CD14-positive monocyte (primary cell): ENCODE results near the gene FRS3. TPM values are rescaled to one million over a fixed set of nuclear protein-coding genes. Genes with fewer than 3 reads are reported as not detected.
"Not testable (repeated sequence)": the region's sequence is repeated elsewhere in the genome, so short reads cannot be mapped to it uniquely, and the experiment has no call there.

Experiments
- DNase-seq, 3 donors: peaks; one replicate each; pipeline ENCODE4 v3.0.0-alpha.2; 2011 to 2022
- H2AFZ ChIP-seq: 2 replicates; pipeline ENCODE4 v1.6.0; 2012; ENCODE audit warnings: mild to moderate bottlenecking, low read depth, low read length, inconsistent platforms; ENCODE audit not compliant: insufficient read depth, poor library complexity, severe bottlenecking
- H3K27ac ChIP-seq, 2 donors: 1 replicate in 1 of 2; 2 replicates in 1 of 2; pipeline ENCODE4 v1.5.1; 2012 to 2013; ENCODE audit warnings: low read length in 2 of 2, control low read depth in 1 of 2, inconsistent platforms in 1 of 2, low read depth in 1 of 2, mild to moderate bottlenecking in 1 of 2
- H3K27me3 ChIP-seq, 2 donors: one replicate each; pipeline versions ENCODE4 v1.6.0 to v1.6.1; 2011 to 2013; ENCODE audit warnings: low read length in 2 of 2; ENCODE audit not compliant: control insufficient read depth in 2 of 2, insufficient read depth in 2 of 2
- H3K36me3 ChIP-seq, 2 donors: replicated peaks in 1 of 2; 1 replicate in 1 of 2; 2 replicates in 1 of 2; pipeline versions ENCODE4 v1.5.1 to v1.6.1; 2012 to 2013; ENCODE audit warnings: low read length in 2 of 2, control low read depth in 1 of 2, inconsistent platforms in 1 of 2, mild to moderate bottlenecking in 1 of 2; ENCODE audit not compliant: insufficient read depth in 2 of 2, control insufficient read depth in 1 of 2
- H3K4me1 ChIP-seq, 2 donors: 1 replicate in 1 of 2; 2 replicates in 1 of 2; pipeline versions ENCODE4 v1.5.1 to v1.6.1; 2012 to 2013; ENCODE audit warnings: low read length in 2 of 2, control low read depth in 1 of 2, inconsistent platforms in 1 of 2, mild to moderate bottlenecking in 1 of 2, moderate library complexity in 1 of 2; ENCODE audit not compliant: insufficient read depth in 2 of 2, control insufficient read depth in 1 of 2
- H3K4me2 ChIP-seq: replicated peaks from 2 replicates; pipeline ENCODE3; 2012; ENCODE audit warnings: low read length, moderate library complexity, mild to moderate bottlenecking; ENCODE audit not compliant: poor library complexity, severe bottlenecking; ENCODE audit errors: extremely low read depth
- H3K4me3 ChIP-seq, 3 experiments: fragments of 200-600 bp in 1 of 3; sonication (generic) in 1 of 3; replicated peaks in 1 of 3; 1 replicate in 2 of 3; 2 replicates in 1 of 3; pipeline ENCODE4 v1.5.1; 2011 to 2013; ENCODE audit warnings: low read length in 3 of 3, mild to moderate bottlenecking in 3 of 3, control low read depth in 2 of 3, low read depth in 2 of 3, inconsistent platforms in 1 of 3, moderate library complexity in 1 of 3
- H3K79me2 ChIP-seq: 2 replicates; pipeline ENCODE4 v1.6.0; 2012; ENCODE audit warnings: mild to moderate bottlenecking, control low read depth, inconsistent platforms, low read length, moderate library complexity; ENCODE audit not compliant: insufficient read depth
- H3K9ac ChIP-seq: 2 replicates; pipeline ENCODE4 v1.6.0; 2017; ENCODE audit warnings: low read length, mild to moderate bottlenecking; ENCODE audit not compliant: insufficient read depth, poor library complexity, severe bottlenecking
- H3K9me3 ChIP-seq, 2 donors: replicated peaks in 1 of 2; 1 replicate in 1 of 2; 2 replicates in 1 of 2; pipeline versions ENCODE4 v1.5.1 to v1.6.1; 2012 to 2013; ENCODE audit warnings: low read length in 2 of 2, control low read depth in 1 of 2; ENCODE audit not compliant: control insufficient read depth in 1 of 2, insufficient read depth in 1 of 2
- H4K20me1 ChIP-seq: 2 replicates; pipeline ENCODE4 v1.6.0; 2012; ENCODE audit warnings: mild to moderate bottlenecking, low read length, control low read depth, moderate library complexity; ENCODE audit not compliant: insufficient read depth
- H3K27ac Mint-ChIP-seq, 7 donors: one replicate each; pipeline ENCODE4 v1.8.0; 2020; ENCODE audit warnings: mild to moderate bottlenecking in 7 of 7, mixed read lengths in 7 of 7, moderate library complexity in 6 of 7, inconsistent platforms in 2 of 7
- H3K27me3 Mint-ChIP-seq, 3 donors: one replicate each; pipeline ENCODE4 v1.8.0; 2021 to 2022; ENCODE audit warnings: low read depth in 3 of 3, mild to moderate bottlenecking in 3 of 3, mixed read lengths in 3 of 3, moderate library complexity in 3 of 3, inconsistent platforms in 1 of 3
- H3K36me3 Mint-ChIP-seq, 2 donors: one replicate each; pipeline ENCODE4 v1.8.0; 2020; ENCODE audit warnings: mixed read lengths in 2 of 2, inconsistent platforms in 1 of 2, mild to moderate bottlenecking in 1 of 2
- H3K4me1 Mint-ChIP-seq: one replicate; pipeline ENCODE4 v1.8.0; 2020; ENCODE audit warnings: mild to moderate bottlenecking, mixed read lengths
- H3K4me3 Mint-ChIP-seq, 2 donors: one replicate each; pipeline ENCODE4 v1.8.0; 2020; ENCODE audit warnings: mild to moderate bottlenecking in 2 of 2, mixed read lengths in 2 of 2, moderate library complexity in 1 of 2
- H3K9me3 Mint-ChIP-seq, 7 donors: one replicate each; pipeline ENCODE4 v1.8.0; 2020 to 2022; ENCODE audit warnings: mixed read lengths in 7 of 7, mild to moderate bottlenecking in 6 of 7, moderate library complexity in 6 of 7, inconsistent platforms in 2 of 7
- WGBS: methylation state at CpG from one replicate; pipeline ENCODE4 v1.1.5; 2013; ENCODE audit warnings: missing lambda C conversion rate; ENCODE audit not compliant: insufficient coverage; 5-methylcytosine and 5-hydroxymethylcytosine counted together
- intact Hi-C, 2 donors: fragments of 100-400 bp; cut with micrococcal nuclease; formaldehyde crosslinking; loops; one replicate each; pipeline versions ENCODE4 v1.15.0 to v1.15.1; 2023
- polyA plus RNA-seq, 3 donors: library from polyadenylated mRNA; depleted of rRNA in 1 of 3; unstranded in 2 of 3; stranded (reverse) in 1 of 3; fragments of 300-500 nt in 2 of 3; fragments of >200 nt in 1 of 3; fragmentation: Illumina TruSeq in 2 of 3; gene quantifications; 1 replicate in 2 of 3; 2 replicates in 1 of 3; pipeline ENCODE4 v1.2.3, GENCODE V29; 2012 to 2021
- TF ChIP-seq, protein P1 (sequence below): fragments of 200-600 bp; IDR thresholded peaks from one replicate; pipeline ENCODE4 v1.8.0; 2022; ENCODE audit warnings: antibody characterized with exemption, mild to moderate bottlenecking

FRS3 gene
- polyA plus RNA-seq, 3 donors = 1.3 to 7.0 (median 2.6) TPM

DNA sequence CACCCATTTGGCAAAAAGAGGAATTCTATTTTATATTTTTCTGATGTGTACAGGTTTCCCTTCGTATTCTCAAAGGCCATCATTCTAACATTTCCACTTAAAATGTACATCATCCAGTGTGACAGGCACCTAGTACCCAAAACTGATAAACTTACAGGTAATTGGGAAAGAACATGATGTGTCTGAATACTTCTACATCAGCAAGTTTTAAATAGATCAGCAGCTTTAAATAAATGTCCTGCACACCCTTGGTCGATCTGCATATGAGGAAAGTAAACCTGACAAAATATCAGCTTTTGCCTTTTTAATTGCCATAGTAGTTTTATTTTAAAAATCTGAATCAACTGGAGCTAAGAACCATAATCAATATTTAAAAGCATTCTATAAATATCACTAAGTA lies 34.3 kb upstream of the FRS3 start:
- intact Hi-C loops = no loop called here
- Histone ChIP-seq H3K27me3 (no peaks in the 10 kb centered on the region), H3K4me3 (no peak overlapping the region), H3K9me3 (no peaks in the 10 kb centered on the region), H3K27ac (no peak overlapping the region), H3K4me1 (peaks cover 0 to 5% of the 10 kb centered on the region in 2 donors), H3K4me2 (no peak overlapping the region), H2AFZ (no peak overlapping the region), H3K9ac (no peak overlapping the region), H3K36me3 (no peaks in the 10 kb centered on the region), H4K20me1 (no peaks in the 10 kb centered on the region), H3K79me2 (no peaks in the 10 kb centered on the region)
- TF ChIP-seq, protein P1, sequence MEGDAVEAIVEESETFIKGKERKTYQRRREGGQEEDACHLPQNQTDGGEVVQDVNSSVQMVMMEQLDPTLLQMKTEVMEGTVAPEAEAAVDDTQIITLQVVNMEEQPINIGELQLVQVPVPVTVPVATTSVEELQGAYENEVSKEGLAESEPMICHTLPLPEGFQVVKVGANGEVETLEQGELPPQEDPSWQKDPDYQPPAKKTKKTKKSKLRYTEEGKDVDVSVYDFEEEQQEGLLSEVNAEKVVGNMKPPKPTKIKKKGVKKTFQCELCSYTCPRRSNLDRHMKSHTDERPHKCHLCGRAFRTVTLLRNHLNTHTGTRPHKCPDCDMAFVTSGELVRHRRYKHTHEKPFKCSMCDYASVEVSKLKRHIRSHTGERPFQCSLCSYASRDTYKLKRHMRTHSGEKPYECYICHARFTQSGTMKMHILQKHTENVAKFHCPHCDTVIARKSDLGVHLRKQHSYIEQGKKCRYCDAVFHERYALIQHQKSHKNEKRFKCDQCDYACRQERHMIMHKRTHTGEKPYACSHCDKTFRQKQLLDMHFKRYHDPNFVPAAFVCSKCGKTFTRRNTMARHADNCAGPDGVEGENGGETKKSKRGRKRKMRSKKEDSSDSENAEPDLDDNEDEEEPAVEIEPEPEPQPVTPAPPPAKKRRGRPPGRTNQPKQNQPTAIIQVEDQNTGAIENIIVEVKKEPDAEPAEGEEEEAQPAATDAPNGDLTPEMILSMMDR = no peak
- no peak overlapping the region for H3K4me3 Mint-ChIP-seq
- peaks cover 0 to 3% (median 0%) of the 10 kb centered on the region in 7 donors for H3K9me3 Mint-ChIP-seq
- no peak for DNase-seq
- no CpG with 5 or more reads among the region's 2 CpGs for WGBS
- H3K27me3 Mint-ChIP-seq = peaks cover 0 to 1% (median 0%) of the 10 kb centered on the region in 3 donors
- H3K27ac Mint-ChIP-seq = no peak overlapping the region
- H3K36me3 Mint-ChIP-seq = peaks cover 0 to 3% of the 10 kb centered on the region in 2 donors
- H3K4me1 Mint-ChIP-seq = peaks cover 11% of the 10 kb centered on the region

DNA sequence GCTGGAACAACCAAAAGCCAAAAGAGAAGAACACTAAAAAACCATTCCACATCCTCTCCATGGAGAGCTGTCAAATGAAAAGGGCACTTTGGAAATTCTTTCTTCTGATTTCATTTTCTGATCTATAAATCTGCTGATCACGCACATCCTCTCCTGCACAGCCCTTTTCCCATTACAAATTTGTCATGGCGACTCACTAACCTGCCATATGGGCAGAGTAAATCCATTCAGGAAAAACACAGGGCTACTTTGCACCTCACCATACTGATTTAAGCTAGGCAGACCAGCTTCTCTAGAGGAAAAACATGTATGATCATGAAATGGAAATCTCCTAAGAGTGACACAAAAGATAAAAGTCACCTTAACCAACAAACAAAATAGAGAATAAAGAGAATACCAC lies 33.8 kb upstream of the FRS3 start:
- peaks cover 0 to 1% (median 0%) of the 10 kb centered on the region in 3 donors for H3K27me3 Mint-ChIP-seq
- Histone ChIP-seq H3K4me3 (no peak overlapping the region), H3K9me3 (no peaks in the 10 kb centered on the region), H4K20me1 (no peaks in the 10 kb centered on the region), H2AFZ (no peak overlapping the region), H3K4me2 (no peak overlapping the region), H3K27ac (no peak overlapping the region), H3K36me3 (no peaks in the 10 kb centered on the region), H3K27me3 (no peaks in the 10 kb centered on the region), H3K79me2 (no peaks in the 10 kb centered on the region), H3K9ac (no peak overlapping the region), H3K4me1 (no peaks in the 10 kb centered on the region)
- TF ChIP-seq, protein P1 = no peak
- H3K27ac Mint-ChIP-seq = no peak overlapping the region
- 100% methylated on average over 1 of the region's 2 CpGs for WGBS
- H3K4me3 Mint-ChIP-seq = no peak overlapping the region
- H3K4me1 Mint-ChIP-seq = peaks cover 6% of the 10 kb centered on the region
- H3K36me3 Mint-ChIP-seq = peaks cover 0 to 3% of the 10 kb centered on the region in 2 donors
- intact Hi-C loops = no loop called here
- peaks cover 0 to 3% (median 0%) of the 10 kb centered on the region in 7 donors for H3K9me3 Mint-ChIP-seq
- DNase-seq = no peak

DNA sequence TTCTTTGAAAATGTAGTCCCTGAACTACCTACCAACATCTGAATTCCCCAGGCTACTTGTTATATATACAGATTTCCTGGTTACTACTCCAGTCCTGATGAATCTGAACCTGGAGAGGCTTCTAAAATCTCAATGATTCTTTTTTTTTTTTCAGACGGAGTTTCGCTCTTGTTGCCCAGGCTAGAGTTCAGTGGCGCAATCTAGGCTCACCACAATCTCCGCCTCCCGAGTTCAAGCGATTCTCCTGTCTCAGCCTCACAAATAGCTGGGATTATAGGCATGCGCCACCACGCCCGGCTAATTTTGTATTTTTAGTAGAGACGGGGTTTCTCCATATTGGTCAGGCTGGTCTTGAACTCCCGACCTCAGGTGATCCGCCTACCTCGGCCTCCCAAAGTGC lies 32.2 kb upstream of the FRS3 start:
- H3K4me1 ChIP-seq, H3K36me3 ChIP-seq, H3K4me1 Mint-ChIP-seq, intact Hi-C loops, H3K27ac Mint-ChIP-seq, H3K27me3 Mint-ChIP-seq, H3K9me3 Mint-ChIP-seq, H3K4me2 ChIP-seq, H3K27me3 ChIP-seq, H3K9me3 ChIP-seq, H3K36me3 Mint-ChIP-seq, H3K27ac ChIP-seq, H2AFZ ChIP-seq, H4K20me1 ChIP-seq, H3K79me2 ChIP-seq, H3K9ac ChIP-seq, DNase-seq, H3K4me3 Mint-ChIP-seq, H3K4me3 ChIP-seq: not testable (repeated sequence)
- WGBS = 81% methylated on average over 7 of the region's 13 CpGs
